Occipital lobe (tissue), 2 donors: ENCODE results near the gene PCDH9. TPM values are rescaled to one million over a fixed set of nuclear protein-coding genes. Genes with fewer than 3 reads are reported as not detected.
"Not testable (repeated sequence)": the region's sequence is repeated elsewhere in the genome, so short reads cannot be mapped to it uniquely, and the experiment has no call there.

Source experiments
- DNase-seq: peaks from one replicate; lab custom pipeline; 2025; lab: John Stamatoyannopoulos, UW
- total RNA-seq: library from RNA; depleted of rRNA; stranded (reverse); fragments of >200 nt; gene quantifications from one replicate; pipeline ENCODE4 v1.2.3, GENCODE V29; 2014

PCDH9 gene
- total RNA-seq, 1 donor from 2014 or later = 113 TPM

DNA sequence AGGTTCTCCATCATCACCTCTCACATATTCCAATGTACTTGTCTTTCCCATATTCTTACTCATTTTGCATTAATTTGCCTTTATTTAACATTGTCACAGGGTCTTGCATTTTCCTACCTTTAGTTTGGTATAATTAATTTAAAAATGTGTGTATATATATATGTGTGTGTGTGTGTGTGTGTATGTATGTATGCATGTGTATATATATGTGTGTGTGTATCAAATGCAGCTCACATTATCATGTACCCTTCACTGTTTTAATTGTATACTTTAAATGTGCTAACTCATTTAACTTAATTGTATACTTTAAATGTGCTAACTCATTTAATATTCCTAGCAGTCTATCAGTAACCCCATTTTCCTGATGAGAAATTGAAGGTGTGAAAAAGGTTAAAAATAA lies 104.5 kb downstream of the PCDH9 start:
- DNase-seq = no peak

DNA sequence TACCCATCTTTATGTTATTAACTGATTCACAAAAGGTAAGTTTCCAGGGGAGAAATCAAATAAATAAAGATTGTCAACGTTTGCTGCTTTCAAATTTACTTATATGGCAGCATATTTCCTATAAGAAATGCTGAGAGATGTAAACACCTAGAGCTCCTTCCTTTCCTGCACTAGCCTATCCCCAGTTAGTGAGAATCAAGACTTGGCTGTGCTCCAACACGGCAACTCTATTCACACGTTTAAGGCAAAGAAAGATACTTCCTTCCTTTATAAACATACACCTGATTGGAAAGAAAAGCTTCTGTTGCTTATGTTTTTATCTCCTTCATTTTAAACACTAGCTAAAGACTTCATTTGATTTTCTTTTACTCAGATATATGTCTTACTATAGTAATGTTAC lies 107.0 kb downstream of the PCDH9 start:
- DNase-seq = no peak

GRCh38 chr13:67122251-67122650 lies 107.9 kb downstream of the PCDH9 start:
- no peak for DNase-seq

GRCh38 chr13:67120872-67121531 lies 109.1 kb downstream of the PCDH9 start:
- DNase-seq = no peak

DNA sequence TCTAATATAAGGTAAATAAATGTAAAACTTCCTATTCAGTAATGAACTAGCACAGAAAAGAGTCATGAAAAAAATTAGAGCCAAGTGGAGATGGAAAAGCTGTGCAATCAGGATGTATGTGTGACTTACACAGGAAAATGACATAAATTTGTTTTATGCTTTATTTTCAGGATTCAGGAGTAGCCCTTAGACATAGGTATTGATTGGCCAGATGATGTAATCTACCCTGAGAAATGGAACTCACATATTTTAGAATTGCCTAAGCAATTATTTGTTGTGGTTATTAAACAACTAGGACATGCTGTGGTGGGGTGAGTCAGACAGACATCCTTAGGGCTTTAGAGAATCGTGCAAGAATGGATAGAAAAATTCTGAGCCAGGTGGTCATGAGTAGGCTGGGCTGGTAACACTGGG lies 110.6 kb downstream of the PCDH9 start:
- no peak for DNase-seq

- DNase-seq = no peak
Observed at GRCh38 chr13:67118277-67118676, 111.9 kb downstream of the PCDH9 start.

- DNase-seq = no peak
Observed at GRCh38 chr13:67117010-67117550, 113.1 kb downstream of the PCDH9 start.

GRCh38 chr13:67107979-67108378 lies 122.2 kb downstream of the PCDH9 start:
- no peak for DNase-seq

GRCh38 chr13:67106502-67107057 lies 123.6 kb downstream of the PCDH9 start:
- DNase-seq = no peak

DNA sequence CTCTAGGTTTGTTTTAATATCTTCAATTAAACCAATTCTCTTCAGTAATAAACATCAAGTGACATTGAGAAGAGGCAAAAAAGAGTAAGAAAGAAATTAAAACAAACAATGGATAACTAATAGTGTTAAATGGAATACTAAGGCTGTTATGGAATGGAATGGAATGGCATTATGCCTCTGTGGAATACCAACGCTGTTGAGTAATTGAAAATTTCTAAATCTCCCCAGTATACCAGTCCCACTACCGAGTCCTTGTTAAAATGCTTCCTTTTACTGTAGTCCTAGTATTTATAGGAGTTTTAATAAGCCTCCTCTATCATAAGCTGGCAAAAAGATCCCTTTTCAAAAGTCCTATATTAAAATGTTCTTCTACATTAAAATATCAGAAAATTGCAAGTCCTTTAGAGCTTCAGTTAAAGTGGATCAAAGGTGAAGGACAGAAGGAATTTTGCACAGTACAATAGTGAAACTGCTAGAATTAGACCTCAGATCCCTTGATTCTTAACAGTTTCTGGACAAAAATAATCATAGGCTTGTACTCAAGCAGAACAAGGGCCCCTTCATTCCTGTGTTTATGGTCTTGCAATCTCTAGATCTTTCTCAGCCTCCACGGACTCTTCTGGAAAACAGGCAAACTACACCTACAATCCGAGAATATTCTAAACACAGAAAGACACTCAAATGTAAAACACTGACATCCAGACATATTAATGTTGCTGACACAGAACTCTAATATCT lies 128.2 kb downstream of the PCDH9 start:
- DNase-seq = no peak

- no peak for DNase-seq
Observed at GRCh38 chr13:67100730-67101129, 129.4 kb downstream of the PCDH9 start.

- DNase-seq = no peak
Observed at GRCh38 chr13:67099494-67099893, 130.6 kb downstream of the PCDH9 start.

DNA sequence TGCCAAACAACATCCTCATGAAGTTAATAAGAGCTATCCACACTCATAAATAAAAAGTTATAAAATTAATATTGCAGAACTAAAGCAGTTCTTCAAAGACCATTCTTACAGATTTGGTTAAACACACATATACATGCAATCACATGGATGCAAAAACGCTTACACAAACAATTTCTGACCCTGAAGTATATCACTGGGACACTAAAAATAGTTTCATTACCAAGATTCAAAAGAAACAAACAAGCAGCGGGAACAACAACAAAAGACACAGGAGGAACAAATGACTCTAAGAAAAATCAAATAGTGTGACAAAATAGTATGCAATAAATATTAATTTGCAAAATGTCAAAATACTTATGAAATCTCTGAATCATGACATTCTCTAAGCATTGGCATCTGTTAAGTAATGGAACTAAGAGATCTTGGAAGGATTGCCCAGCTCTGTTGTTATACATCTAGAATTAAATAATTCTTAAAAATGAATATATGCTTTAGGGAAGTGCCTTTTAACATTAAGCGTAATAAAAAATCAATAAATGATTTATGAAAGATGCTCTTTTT lies 132.2 kb downstream of the PCDH9 start:
- DNase-seq = no peak

- not testable (repeated sequence) for DNase-seq
Observed at GRCh38 chr13:67096893-67097292, 133.2 kb downstream of the PCDH9 start.

DNA sequence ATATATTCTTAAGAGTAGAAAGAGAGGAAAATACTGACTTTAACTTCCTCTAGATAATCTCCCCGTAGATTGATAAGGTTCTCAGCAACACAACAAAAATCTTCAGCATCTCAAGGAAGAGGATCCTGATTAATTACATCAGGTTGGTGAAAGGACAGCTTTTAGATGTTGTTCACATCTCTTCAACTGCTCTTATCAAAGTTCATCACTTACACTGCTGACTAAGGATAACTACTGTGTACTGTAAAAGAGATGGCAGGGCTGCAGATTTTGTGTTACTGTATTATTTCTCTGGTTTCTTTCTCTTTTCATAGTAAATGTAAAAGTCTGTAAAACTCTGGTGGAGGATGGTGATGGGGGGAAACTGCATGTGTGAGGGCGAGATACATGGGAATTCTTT lies 133.7 kb downstream of the PCDH9 start:
- DNase-seq = no peak

DNA sequence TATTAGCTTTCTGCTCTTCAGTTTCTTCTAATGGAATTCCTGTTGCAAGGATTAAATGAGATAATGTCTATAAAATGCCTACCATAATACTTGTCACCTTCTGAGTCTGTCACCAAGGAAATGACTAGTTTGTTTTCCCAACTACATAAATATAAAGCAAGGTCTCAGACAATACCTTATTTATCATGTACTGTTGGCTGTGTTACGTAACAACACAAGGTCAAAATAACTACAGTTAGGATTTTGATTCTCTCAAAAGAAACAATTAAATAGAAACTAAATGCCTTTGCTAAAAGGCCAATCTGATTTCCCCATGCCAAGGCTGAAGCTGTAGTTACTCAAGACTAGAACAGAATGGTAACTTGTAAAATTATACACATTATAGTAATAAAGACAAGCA lies 134.5 kb downstream of the PCDH9 start:
- DNase-seq = no peak

- no peak for DNase-seq
Observed at GRCh38 chr13:67094952-67095351, 135.2 kb downstream of the PCDH9 start.

DNA sequence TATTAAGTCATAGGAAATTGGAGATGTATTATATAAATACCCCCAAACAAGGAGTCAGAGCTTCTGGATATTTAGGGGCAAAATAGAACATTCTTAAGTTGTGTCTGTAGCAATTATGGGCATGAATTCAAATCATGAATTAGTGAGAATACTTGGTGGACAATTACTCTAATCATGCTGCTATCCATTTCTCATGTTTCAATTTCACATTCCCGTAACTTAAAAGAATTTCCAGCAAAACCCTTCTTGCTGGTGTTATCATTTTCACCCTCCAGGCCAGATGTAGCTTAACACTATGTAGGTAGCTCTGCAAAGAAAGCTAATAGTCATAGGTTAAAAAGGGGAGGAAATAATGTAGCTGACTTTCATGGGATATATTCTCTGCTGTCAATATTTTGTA lies 136.1 kb downstream of the PCDH9 start:
- DNase-seq = no peak

GRCh38 chr13:67091603-67092002 lies 138.5 kb downstream of the PCDH9 start:
- DNase-seq = no peak

- no peak for DNase-seq
Observed at GRCh38 chr13:67090856-67091255, 139.3 kb downstream of the PCDH9 start.

DNA sequence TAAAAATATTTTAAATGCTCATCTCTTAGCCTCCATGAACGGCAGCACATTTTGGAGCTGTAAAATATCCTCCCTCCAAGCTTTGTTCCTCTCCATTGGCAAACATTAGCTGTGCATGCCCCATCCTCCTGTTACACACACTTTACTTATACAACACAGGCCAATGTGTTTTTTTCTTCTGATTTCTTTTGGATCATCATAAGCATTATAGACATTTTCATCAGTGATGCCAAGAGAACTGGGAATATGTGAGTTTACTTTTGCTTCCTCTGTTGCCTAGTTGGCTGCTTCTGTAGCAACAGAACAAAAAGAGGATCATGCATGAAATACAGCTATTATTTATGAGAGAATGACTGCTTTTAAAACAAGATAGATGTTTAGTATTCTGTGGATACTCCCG lies 142.6 kb downstream of the PCDH9 start:
- DNase-seq = no peak

GRCh38 chr13:67086260-67086659 lies 143.9 kb downstream of the PCDH9 start:
- DNase-seq = no peak
